ENCODE results near the gene TMEM164. TPM values are rescaled to one million over a fixed set of nuclear protein-coding genes. Genes with fewer than 3 reads are reported as not detected.
A peak's percentile ranks its signal among the peaks of the same experiment; 100 is the strongest.

The TMEM164 gene
- total RNA-seq, 1 experiment from 2014 or later = 24.0 TPM

DNA sequence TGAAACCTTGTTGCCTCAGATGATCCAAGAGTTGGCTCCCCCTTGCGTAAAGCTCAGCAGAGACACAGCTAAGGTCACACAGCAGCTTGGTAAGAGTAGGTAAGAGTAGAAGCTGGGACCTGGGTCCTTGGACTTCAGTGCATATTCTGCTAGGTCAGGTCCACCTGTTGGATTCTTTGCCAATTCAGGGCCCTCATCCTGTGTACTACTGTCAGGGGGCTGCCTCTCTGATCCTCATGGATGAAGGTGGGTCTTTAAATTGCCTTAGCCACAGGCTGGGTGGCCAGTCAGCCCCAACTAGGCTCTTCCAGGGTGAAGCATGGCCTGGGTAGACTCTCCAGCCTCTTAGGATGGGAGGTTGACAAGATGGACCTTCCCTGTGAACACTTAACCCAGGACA, 159.2 kb downstream of the TMEM164 start:
- no peak for DNase-seq (ENCODE audit: low read depth)

DNA sequence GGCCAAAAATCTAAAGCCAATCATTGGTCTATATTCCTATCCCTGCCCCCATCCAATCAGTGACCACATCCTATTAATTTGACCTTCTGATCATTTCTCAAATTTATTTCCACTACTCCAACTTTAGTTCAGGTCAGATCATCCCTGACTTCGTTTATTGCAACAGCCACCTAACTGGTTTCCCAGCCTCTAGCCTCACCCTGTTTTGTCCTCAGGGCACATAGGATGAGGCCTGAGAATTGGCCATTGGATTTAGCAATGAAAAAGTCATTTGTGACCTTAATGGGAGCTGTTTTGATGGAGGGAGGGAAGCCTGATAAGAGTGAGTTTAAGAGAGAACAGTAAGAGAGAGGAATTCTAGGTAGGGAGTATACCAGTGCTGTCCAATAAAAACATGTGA, 160.0 kb downstream of the TMEM164 start:
- DNase-seq (ENCODE audit: low read depth) = no peak

DNA sequence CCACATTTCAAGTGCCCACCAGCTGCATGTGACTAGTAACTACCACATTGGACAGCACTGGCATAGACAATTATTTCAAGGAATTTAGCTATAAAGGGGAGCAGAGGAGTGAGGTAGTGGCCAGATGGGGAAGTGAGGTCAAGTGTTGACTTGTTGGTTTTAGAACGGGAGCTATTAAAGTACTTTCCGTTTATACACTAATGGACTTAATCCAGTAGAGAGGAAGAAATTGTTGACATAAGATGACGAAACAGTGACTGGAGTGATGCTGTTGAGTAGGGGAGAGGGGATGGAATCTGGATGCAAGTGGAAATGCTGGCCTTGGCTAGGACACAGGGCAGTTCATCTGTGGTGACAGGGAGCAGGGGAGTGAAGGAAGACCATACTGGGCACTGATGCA, 160.6 kb downstream of the TMEM164 start:
- peak; percentile 8 for DNase-seq (ENCODE audit: low read depth)

DNA sequence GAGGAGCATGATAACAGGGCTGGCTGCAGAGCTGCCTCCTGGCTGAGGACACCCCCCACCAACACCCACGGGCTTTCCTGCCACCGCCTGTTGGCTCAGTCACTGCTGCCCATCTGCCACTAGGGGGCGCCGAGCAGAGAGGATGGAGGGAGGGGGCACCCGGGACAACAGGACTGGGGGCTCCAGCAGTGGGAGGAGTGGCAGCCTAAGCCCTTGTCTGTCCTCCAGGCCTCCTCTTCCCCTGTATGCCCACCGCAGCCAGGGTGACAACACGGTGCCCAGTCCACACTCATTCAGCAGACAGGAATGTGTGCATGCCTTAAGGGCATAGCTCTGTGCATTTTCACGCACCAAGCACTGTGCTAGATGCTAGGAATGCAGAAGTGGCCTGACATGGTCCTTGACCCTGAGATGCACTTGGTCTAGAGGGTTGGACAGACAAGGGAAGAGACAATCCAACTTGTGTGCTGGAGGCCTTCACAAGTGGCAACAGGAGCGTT, 165.1 kb downstream of the TMEM164 start:
- no peak for DNase-seq (ENCODE audit: low read depth)

DNA sequence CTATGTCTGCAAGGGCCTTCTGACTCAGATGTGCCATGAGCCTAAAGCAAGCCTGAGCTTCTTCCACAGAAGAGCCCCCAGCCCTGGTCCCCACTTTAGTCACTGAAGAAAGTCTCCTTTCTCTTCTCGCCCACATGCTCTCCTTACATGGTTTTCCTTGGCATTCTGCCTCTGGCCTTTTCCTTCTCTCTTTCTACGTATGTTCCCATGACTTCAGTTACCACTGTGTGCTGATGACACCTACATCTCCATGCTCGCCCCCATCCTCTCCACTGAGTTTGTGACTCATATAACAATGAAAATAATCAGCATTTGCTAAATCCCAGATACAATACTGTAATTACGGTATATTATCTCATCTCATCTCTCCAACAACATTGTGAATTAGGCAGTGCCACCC, 165.7 kb downstream of the TMEM164 start:
- DNase-seq (ENCODE audit: low read depth) = peak; percentile 41

- no peak for DNase-seq (ENCODE audit: low read depth)
These were observed 167.1 kb downstream of the TMEM164 start for GRCh38 chrX:110170029-110170428.

GRCh38 chrX:110171442-110171841, 168.5 kb downstream of the TMEM164 start:
- DNase-seq (ENCODE audit: low read depth) = no peak

- DNase-seq (ENCODE audit: low read depth) = no peak
These were observed 169.3 kb downstream of the TMEM164 start for GRCh38 chrX:110172215-110172614.

GRCh38 chrX:110173192-110174175, 170.6 kb downstream of the TMEM164 start:
- peak; percentile 47 for DNase-seq (ENCODE audit: low read depth)

DNA sequence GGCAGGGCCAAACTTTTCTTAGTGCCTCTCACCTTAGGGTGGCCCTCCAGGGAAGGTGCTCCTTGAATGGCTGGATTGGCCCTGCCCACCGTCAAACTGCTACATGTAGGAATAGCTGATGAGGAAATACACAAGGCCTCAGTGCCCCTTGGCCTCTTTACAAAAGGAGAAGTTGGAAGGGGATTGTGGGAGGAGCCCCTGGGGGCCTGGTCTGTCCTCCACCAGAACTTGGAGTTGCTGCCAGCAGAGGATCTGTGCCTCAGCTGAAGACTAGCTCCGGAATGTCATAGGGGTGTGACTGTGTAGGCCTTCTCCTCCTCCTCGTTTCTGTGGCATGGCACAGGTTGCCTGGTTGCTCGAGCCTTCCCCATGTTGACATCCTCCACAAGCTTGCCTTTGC, 172.2 kb downstream of the TMEM164 start:
- DNase-seq (ENCODE audit: low read depth) = no peak

DNA sequence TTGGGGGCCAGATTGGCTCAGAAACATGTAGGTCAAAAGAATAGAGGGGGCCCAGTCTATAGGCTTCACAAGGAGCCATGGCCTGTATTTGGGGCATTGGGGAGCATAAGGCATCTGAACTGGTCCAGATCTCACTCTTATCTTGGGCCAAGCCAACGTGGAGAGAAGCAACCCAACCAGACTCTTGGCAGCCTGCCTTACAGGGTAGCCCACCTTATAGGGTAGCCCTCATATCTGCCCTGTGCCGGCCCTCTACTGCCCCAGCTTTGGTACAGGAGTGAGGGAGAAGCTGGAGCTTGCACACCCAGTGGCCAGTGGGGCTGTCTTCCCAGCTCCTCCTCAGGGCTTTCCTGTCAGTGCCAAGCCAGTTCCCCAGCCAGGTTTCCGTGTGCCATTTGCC, 172.8 kb downstream of the TMEM164 start:
- no peak for DNase-seq (ENCODE audit: low read depth)

GRCh38 chrX:110178179-110178865, 175.4 kb downstream of the TMEM164 start:
- no peak for DNase-seq (ENCODE audit: low read depth)

- peak; percentile 60 for DNase-seq (ENCODE audit: low read depth)
These were observed 177.4 kb downstream of the TMEM164 start for GRCh38 chrX:110180176-110180927.

DNA sequence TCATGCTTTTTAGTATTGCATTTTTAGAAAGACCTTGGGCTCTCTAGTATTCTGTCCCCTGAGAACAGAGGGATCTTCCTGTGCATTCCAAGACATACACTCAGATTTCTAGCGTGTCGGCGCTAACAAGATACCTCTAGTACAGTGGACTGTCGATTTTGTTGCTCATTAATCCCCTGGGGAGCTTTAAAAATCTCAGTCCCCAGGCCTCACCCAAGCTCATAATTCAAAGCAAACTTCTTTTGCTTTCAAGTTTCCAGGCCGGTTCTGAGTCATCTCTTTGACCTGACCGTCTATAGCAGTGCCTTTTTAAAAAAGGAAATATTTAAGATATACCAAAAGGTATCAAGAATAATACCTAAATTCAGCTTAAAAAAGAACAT, 178.0 kb downstream of the TMEM164 start:
- peak; percentile 72 for DNase-seq (ENCODE audit: low read depth)

GRCh38 chrX:110181459-110182137, 178.7 kb downstream of the TMEM164 start:
- no peak for DNase-seq (ENCODE audit: low read depth)

GRCh38 chrX:110182362-110182761, 179.4 kb downstream of the TMEM164 start:
- DNase-seq (ENCODE audit: low read depth) = peak; percentile 47

DNA sequence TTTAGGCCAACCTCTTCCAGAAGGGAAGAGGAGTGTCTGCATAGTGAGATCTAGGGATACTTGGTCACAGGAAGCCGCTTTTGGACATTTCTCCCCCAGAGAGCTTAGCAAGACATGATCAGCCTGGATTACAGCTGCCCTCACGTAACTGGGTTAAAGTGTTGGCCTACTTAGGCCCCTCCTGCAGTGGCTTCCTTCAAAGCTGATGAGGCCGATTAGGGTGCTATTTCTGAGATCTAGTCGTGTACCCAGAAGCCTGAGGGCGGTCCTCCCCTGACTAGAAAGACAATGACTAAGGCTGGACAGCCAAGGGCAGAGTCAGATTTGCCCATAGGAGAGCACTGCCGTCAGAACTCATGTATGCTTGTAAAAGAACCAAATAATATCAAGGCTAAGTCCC, 180.0 kb downstream of the TMEM164 start:
- DNase-seq (ENCODE audit: low read depth) = no peak

- DNase-seq (ENCODE audit: low read depth) = no peak
These were observed 180.4 kb downstream of the TMEM164 start for GRCh38 chrX:110183314-110183713.

DNA sequence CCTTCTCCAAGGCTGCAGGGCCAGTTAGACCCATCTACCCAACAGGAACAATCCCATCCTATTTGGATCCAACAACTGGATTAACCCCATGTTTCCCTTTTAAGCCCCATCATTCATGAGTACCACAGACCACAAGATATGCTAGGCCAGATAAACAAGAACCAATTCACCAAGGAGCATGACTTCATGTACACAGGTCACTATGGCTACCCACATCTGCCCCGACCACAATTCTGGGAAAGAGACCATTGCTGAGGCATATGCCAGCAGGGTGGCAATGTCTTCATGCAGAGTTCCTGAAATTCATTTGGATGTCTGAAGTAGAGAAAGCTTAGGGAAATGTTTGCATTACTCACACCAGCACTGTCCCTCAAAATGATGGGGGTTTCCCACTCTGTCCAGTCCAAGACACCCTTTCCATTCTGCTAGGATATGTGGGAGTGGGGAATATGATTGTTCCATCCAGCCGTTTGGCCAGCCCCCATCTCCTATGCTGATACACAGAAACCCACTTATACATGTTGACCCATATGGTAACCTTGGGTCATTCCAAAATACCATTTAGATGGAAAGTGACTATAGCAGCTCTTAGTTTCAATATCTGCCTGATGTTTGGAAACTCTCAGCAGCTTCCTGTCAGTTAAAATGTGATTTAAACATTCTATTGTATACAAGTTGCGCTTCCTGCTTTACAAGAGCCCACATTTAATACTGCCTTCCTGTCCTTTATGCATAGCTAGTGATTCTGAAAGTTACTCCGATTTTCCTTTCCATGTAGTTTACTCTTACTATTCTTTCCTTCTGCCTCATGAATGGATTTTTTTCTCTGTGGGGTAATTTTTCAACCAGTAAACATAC, 186.0 kb downstream of the TMEM164 start:
- DNase-seq (ENCODE audit: low read depth) = peak; percentile 58

DNA sequence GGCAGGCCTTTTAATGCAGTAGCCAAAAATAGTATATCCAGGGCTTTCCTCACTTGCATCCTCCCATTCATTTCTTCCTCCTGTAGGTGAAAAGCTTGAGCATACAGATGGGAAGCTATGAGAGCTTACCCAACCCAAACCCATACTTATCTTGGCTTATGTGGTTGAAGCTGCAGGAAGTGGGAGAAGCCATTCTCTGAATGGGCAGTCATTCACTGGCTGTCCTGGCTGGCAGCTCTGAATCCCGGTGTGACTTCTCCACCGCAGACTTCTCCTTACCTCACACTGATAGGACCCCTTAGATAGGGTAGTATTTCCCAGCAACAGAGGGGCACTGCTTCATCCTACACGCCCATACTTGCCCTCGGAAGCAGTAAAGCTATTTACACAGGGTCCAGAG, 189.6 kb downstream of the TMEM164 start:
- no peak for DNase-seq (ENCODE audit: low read depth)

Measured in LHCN-M2 (cell line).